Neural cell (in vitro differentiated cells): ENCODE measurements around the gene RDX.

Experiments
- EZH2 ChIP-seq: fragments of 200-600, 300-800 bp; shearing (Covaris generic), sonication (generic); IDR thresholded peaks from 2 replicates; pipeline ENCODE4 v1.6.1; 2014; ENCODE audit warnings: antibody characterized with exemption, low read length, borderline replicate concordance, mild to moderate bottlenecking; ENCODE audit not compliant: insufficient read depth, poor library complexity, severe bottlenecking
- TF ChIP-seq, protein P1 (sequence below): IDR thresholded peaks from 2 replicates; pipeline ENCODE4 v1.6.1; 2012; ENCODE audit warnings: borderline replicate concordance
- TF ChIP-seq, protein P2 (sequence below): fragments of 450-650 bp; IDR thresholded peaks from 2 replicates; pipeline ENCODE4 v1.5.1; 2014; ENCODE audit warnings: antibody characterized with exemption, mild to moderate bottlenecking, moderate library complexity; ENCODE audit not compliant: poor library complexity, severe bottlenecking

DNA sequence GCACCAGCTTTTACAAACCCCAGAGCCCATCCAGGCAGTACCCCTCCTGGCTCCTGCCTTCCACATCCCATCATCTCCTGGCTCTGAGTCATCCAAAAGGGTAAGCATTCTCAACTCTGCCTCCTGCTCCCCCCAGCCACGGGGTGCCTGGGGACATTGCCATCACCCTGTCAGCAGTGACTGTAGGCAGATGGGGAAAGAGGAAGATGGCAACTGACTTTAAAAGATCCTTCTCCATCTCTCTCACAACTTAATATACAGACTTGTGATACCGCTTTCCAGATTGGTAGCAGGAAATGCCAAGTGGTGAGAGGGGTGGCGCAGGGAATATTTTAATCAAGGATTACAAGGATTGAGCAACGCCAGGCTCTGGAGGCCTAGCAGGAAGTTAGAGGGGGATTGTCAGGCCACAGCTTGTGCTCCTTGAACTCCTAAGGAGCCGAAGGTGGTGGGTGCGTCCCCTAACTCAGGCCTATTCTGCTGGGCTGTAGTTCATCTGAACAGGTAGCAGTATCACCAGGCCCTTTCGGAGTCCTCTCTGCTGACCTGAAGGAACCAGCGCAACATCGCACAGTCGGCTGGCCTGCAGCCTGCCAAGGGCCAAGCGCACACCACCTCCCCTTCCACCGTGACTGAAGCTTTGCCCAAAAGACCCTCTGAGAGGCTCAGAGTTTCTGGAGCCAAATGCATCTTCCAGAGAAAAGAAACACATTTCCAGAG, 119.9 kb downstream of the RDX start:
- no peak for TF ChIP-seq EZH2
- TF ChIP-seq, protein P1, sequence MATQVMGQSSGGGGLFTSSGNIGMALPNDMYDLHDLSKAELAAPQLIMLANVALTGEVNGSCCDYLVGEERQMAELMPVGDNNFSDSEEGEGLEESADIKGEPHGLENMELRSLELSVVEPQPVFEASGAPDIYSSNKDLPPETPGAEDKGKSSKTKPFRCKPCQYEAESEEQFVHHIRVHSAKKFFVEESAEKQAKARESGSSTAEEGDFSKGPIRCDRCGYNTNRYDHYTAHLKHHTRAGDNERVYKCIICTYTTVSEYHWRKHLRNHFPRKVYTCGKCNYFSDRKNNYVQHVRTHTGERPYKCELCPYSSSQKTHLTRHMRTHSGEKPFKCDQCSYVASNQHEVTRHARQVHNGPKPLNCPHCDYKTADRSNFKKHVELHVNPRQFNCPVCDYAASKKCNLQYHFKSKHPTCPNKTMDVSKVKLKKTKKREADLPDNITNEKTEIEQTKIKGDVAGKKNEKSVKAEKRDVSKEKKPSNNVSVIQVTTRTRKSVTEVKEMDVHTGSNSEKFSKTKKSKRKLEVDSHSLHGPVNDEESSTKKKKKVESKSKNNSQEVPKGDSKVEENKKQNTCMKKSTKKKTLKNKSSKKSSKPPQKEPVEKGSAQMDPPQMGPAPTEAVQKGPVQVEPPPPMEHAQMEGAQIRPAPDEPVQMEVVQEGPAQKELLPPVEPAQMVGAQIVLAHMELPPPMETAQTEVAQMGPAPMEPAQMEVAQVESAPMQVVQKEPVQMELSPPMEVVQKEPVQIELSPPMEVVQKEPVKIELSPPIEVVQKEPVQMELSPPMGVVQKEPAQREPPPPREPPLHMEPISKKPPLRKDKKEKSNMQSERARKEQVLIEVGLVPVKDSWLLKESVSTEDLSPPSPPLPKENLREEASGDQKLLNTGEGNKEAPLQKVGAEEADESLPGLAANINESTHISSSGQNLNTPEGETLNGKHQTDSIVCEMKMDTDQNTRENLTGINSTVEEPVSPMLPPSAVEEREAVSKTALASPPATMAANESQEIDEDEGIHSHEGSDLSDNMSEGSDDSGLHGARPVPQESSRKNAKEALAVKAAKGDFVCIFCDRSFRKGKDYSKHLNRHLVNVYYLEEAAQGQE, result no peak
- TF ChIP-seq, protein P2, sequence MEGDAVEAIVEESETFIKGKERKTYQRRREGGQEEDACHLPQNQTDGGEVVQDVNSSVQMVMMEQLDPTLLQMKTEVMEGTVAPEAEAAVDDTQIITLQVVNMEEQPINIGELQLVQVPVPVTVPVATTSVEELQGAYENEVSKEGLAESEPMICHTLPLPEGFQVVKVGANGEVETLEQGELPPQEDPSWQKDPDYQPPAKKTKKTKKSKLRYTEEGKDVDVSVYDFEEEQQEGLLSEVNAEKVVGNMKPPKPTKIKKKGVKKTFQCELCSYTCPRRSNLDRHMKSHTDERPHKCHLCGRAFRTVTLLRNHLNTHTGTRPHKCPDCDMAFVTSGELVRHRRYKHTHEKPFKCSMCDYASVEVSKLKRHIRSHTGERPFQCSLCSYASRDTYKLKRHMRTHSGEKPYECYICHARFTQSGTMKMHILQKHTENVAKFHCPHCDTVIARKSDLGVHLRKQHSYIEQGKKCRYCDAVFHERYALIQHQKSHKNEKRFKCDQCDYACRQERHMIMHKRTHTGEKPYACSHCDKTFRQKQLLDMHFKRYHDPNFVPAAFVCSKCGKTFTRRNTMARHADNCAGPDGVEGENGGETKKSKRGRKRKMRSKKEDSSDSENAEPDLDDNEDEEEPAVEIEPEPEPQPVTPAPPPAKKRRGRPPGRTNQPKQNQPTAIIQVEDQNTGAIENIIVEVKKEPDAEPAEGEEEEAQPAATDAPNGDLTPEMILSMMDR, result no peak
